Spleen (tissue), 7 donors: ENCODE results near the gene ISCA1.

Experiments used
- POLR2A ChIP-seq, 3 donors: fragments of 450-650 bp; IDR thresholded peaks; one replicate each; pipeline ENCODE4 v1.5.1; 2017; ENCODE audit warnings: antibody characterized with exemption in 3 of 3, mild to moderate bottlenecking in 1 of 3
- POLR2AphosphoS5 ChIP-seq, 3 donors: sonication (generic); formaldehyde crosslinking; IDR thresholded peaks; one replicate each; pipeline ENCODE4 v1.5.1; 2017; ENCODE audit warnings: antibody characterized with exemption in 3 of 3
- TF ChIP-seq, protein P1 (sequence below), 11 experiments: fragments of 200-600 bp in 7 of 11; fragments of 450-650 bp in 4 of 11; sonication (generic) in 4 of 11; IDR thresholded peaks in 8 of 11; conservative IDR thresholded peaks in 3 of 11; 1 replicate in 7 of 11; 2 replicates in 4 of 11; pipeline versions ENCODE4 v1.4.0 to v1.8.0; 2016 to 2021; ENCODE audit warnings: antibody characterized with exemption in 11 of 11, inconsistent platforms in 4 of 11, mild to moderate bottlenecking in 1 of 11
- donor health status: DM: no; HTN: no; CAD: no; lungs with moderate emphysema.
- donor health status: DM: no; HTN: no; CAD: no.
- donor health status: DM: no; HTN: no; CAD: no.

DNA sequence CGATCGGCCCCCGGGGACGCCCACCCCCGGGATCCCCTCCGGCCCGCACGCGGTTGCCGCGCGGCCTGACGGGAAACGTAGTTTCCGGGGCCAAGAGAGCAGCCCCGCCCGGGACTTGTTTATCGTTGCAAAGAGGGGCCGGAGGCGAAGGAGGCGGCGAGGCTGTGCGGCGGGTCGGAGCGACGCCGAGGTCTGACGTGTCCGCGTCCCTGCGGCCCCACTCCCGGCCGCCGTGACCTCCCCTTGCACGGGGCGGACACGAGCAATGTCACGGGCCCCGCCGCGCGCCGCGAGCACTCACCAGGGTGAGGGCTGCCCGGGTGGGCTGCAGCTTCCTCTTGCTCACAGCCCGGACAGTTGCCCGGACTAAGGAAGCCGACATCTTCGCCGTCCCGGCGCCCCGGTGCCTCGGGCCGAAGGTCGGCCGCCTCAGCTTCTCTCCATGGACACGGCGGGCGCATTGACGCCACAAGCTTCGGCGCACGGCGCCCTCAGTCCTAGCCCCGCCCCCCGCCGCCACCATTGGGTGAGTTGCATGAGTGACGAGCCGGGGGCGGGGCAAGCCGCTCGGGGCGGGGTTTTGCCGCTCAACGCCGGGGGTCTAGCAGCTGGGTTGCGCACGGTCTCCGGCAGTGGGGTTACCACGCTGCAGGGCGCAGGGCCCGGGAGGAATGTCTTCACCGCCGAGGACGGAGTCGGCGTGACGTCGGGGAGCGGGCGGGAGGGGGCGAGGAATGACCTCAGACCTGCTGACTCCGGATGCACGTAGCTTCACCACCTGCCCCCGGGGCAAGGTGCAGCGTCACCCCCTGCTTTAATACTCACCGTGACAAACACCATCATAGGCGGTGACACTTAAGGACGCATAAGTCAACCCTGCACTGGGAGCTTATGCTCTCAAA is at the start of gene ISCA1:
- TF ChIP-seq POLR2A (IDR thresholded peaks at IDR 0.05) (peak in 2 of 3 donors; percentile 67 to 83), POLR2AphosphoS5 (IDR thresholded peaks at IDR 0.05) (peak; percentile 95 to 99 (median 96))
- TF ChIP-seq, protein P1, sequence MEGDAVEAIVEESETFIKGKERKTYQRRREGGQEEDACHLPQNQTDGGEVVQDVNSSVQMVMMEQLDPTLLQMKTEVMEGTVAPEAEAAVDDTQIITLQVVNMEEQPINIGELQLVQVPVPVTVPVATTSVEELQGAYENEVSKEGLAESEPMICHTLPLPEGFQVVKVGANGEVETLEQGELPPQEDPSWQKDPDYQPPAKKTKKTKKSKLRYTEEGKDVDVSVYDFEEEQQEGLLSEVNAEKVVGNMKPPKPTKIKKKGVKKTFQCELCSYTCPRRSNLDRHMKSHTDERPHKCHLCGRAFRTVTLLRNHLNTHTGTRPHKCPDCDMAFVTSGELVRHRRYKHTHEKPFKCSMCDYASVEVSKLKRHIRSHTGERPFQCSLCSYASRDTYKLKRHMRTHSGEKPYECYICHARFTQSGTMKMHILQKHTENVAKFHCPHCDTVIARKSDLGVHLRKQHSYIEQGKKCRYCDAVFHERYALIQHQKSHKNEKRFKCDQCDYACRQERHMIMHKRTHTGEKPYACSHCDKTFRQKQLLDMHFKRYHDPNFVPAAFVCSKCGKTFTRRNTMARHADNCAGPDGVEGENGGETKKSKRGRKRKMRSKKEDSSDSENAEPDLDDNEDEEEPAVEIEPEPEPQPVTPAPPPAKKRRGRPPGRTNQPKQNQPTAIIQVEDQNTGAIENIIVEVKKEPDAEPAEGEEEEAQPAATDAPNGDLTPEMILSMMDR (IDR thresholded peaks at IDR 0.05 in 8 of 11, conservative IDR thresholded peaks at IDR 0.05 in 3 of 11): peak in 1 of 11 experiments; percentile 26
